ENCODE results near the gene TSPYL2.

TSPYL2 gene

DNA sequence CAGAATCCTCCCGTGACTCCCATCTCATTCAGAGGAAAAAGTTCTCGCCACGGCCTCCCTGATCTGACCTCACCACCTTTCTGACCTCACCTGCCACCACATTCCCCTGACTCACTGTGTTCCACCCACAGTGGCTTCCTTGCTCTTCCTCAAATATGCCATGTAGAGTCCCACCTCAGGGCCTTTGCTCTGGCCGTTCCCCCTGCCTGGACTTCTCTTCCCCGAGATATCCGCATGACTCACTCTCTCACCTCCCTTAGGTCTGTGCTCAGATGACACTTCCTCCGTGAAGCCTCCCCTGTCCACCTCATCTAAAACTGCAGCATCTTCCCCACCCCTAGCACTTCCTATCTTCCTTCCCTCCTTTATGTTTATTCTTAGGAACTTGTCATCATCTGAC, 7.2 kb upstream of the TSPYL2 start:
- Histone ChIP-seq H2AFZ (ENCODE audit: low read length) (no peak overlapping the region), H3K79me2 (ENCODE audit: insufficient read depth, low read length) (no peaks in the 10 kb centered on the region), H3K4me3 (ENCODE audit: low read depth, low read length, poor library complexity, severe bottlenecking) (no peak overlapping the region), H3K4me1 (ENCODE audit: insufficient read depth, low read length, severe bottlenecking) (peaks cover 30% of the 10 kb centered on the region), H3K9ac (ENCODE audit: low read length) (no peak overlapping the region), H4K20me1 (ENCODE audit: insufficient read depth, low read length) (no peaks in the 10 kb centered on the region), H3K36me3 (ENCODE audit: insufficient read depth, low read length) (no peaks in the 10 kb centered on the region), H3F3A (ENCODE audit: insufficient read depth, low read length) (peaks cover 7% of the 10 kb centered on the region; the same call in 1 of the 2 replicates), H3K27me3 (ENCODE audit: insufficient read depth, low read length) (no peaks in the 10 kb centered on the region), H3K4me2 (ENCODE audit: low read length) (no peak overlapping the region), H3K9me2 (ENCODE audit: low read depth, low read length) (no peaks in the 10 kb centered on the region), H3K27ac (ENCODE audit: low read depth, low read length, poor library complexity, severe bottlenecking) (peak overlapping the region; percentile 55), H3K9me3 (ENCODE audit: low read length) (no peaks in the 10 kb centered on the region)
- no peak for TF ChIP-seq EZH2 (IDR thresholded peaks at IDR 0.05; ENCODE audit: borderline replicate concordance, low read length)
- TF ChIP-seq CTCF (IDR thresholded peaks at IDR 0.05; ENCODE audit: low read length), result no peak

DNA sequence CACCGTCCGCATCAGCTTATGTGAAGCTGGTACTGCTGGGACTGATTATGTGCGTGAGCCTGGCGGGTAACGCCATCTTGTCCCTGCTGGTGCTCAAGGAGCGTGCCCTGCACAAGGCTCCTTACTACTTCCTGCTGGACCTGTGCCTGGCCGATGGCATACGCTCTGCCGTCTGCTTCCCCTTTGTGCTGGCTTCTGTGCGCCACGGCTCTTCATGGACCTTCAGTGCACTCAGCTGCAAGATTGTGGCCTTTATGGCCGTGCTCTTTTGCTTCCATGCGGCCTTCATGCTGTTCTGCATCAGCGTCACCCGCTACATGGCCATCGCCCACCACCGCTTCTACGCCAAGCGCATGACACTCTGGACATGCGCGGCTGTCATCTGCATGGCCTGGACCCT, 5.5 kb upstream of the TSPYL2 start:
- Histone ChIP-seq H3K79me2 (ENCODE audit: insufficient read depth, low read length) (no peaks in the 10 kb centered on the region), H4K20me1 (ENCODE audit: insufficient read depth, low read length) (no peaks in the 10 kb centered on the region), H2AFZ (ENCODE audit: low read length) (no peak overlapping the region)

DNA sequence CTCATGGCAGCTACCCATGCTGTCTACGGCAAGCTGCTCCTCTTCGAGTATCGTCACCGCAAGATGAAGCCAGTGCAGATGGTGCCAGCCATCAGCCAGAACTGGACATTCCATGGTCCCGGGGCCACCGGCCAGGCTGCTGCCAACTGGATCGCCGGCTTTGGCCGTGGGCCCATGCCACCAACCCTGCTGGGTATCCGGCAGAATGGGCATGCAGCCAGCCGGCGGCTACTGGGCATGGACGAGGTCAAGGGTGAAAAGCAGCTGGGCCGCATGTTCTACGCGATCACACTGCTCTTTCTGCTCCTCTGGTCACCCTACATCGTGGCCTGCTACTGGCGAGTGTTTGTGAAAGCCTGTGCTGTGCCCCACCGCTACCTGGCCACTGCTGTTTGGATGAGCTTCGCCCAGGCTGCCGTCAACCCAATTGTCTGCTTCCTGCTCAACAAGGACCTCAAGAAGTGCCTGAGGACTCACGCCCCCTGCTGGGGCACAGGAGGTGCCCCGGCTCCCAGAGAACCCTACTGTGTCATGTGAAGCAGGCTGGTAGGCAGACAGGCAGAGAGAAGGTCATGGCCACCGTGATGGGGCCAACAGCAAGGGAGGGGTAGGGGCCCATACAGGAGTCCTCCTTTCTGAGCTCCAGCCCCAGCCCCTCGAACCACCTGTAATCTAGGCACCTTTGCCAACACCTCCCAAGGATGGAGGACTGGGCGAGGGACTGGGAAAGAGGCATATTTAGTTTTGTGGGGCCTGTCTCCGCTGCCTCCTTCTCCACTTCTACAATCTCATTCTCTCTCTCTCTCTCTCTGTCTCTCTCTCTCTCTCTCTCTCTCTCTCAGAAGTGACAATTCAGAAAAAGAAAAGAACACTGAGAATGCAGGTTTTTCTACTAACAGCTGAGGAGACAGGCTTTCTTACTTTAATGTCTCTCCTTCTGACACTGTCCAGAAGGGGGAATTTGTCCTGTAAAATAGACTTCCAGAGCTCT, 4.7 kb upstream of the TSPYL2 start:
- TF ChIP-seq CTCF (IDR thresholded peaks at IDR 0.05; ENCODE audit: low read length), result peak; percentile 55; the same call in 1 of the 2 replicates
- no peak for TF ChIP-seq EZH2 (IDR thresholded peaks at IDR 0.05; ENCODE audit: borderline replicate concordance, low read length)
- no peak overlapping the region for H3K4me3 ChIP-seq (ENCODE audit: low read depth, low read length, poor library complexity, severe bottlenecking)

More for the DNA sequence above, 5.5 kb upstream of the TSPYL2 start:
- Histone ChIP-seq H3K36me3 (ENCODE audit: insufficient read depth, low read length) (no peaks in the 10 kb centered on the region), H3K27ac (ENCODE audit: low read depth, low read length, poor library complexity, severe bottlenecking) (no peak overlapping the region), H3K4me1 (ENCODE audit: insufficient read depth, low read length, severe bottlenecking) (peaks cover 31% of the 10 kb centered on the region), H3K9me3 (ENCODE audit: low read length) (no peaks in the 10 kb centered on the region), H3K9me2 (ENCODE audit: low read depth, low read length) (no peaks in the 10 kb centered on the region), H3K4me3 (ENCODE audit: low read depth, low read length, poor library complexity, severe bottlenecking) (no peak overlapping the region), H3F3A (ENCODE audit: insufficient read depth, low read length) (peaks cover 7% of the 10 kb centered on the region; the same call in 1 of the 2 replicates), H3K4me2 (ENCODE audit: low read length) (no peak overlapping the region), H3K27me3 (ENCODE audit: insufficient read depth, low read length) (no peaks in the 10 kb centered on the region), H3K9ac (ENCODE audit: low read length) (no peak overlapping the region)
- no peak for TF ChIP-seq CTCF (IDR thresholded peaks at IDR 0.05; ENCODE audit: low read length)
- no peak for TF ChIP-seq EZH2 (IDR thresholded peaks at IDR 0.05; ENCODE audit: borderline replicate concordance, low read length)

More for the DNA sequence above, 4.7 kb upstream of the TSPYL2 start:
- Histone ChIP-seq H3K36me3 (ENCODE audit: insufficient read depth, low read length) (no peaks in the 10 kb centered on the region), H3K27ac (ENCODE audit: low read depth, low read length, poor library complexity, severe bottlenecking) (no peak overlapping the region), H3K27me3 (ENCODE audit: insufficient read depth, low read length) (no peaks in the 10 kb centered on the region), H3F3A (ENCODE audit: insufficient read depth, low read length) (0 out of 2 replicates have a peak, but pooled peaks cover 3% of the 10 kb centered on the region), H3K9me2 (ENCODE audit: low read depth, low read length) (no peaks in the 10 kb centered on the region), H3K9ac (ENCODE audit: low read length) (no peak overlapping the region), H3K9me3 (ENCODE audit: low read length) (no peaks in the 10 kb centered on the region), H2AFZ (ENCODE audit: low read length) (no peak overlapping the region), H3K79me2 (ENCODE audit: insufficient read depth, low read length) (no peaks in the 10 kb centered on the region), H3K4me1 (ENCODE audit: insufficient read depth, low read length, severe bottlenecking) (peaks cover 23% of the 10 kb centered on the region), H3K4me2 (ENCODE audit: low read length) (no peak overlapping the region), H4K20me1 (ENCODE audit: insufficient read depth, low read length) (no peaks in the 10 kb centered on the region)
